MV-4-11 (cell line): ENCODE data around the gene CHADL.
A peak's percentile ranks its signal among the peaks of the same experiment; 100 is the strongest.

ENCODE experiments used
- DNase-seq: peaks from one replicate; lab custom pipeline; 2025; lab: John Stamatoyannopoulos, UW

Gene CHADL

GRCh38 chr22:41229730-41230400 is 10.9 kb downstream of the CHADL start:
- DNase-seq: no peak

GRCh38 chr22:41229215-41229614 is 11.5 kb downstream of the CHADL start:
- no peak for DNase-seq

- peak; percentile 18 for DNase-seq
Measured at GRCh38 chr22:41226723-41227655, 13.7 kb downstream of the CHADL start.

- DNase-seq: no peak
Measured at GRCh38 chr22:41223535-41223934, 17.2 kb downstream of the CHADL start.

- no peak for DNase-seq
Measured at GRCh38 chr22:41222846-41223507, 17.8 kb downstream of the CHADL start.

GRCh38 chr22:41217553-41218157 is 23.1 kb downstream of the CHADL start:
- DNase-seq: peak; percentile 100

GRCh38 chr22:41216984-41217383 is 23.7 kb downstream of the CHADL start:
- no peak for DNase-seq

GRCh38 chr22:41215926-41216325 is 24.8 kb downstream of the CHADL start:
- no peak for DNase-seq

GRCh38 chr22:41215409-41215808 is 25.3 kb downstream of the CHADL start:
- DNase-seq: no peak

GRCh38 chr22:41206719-41207118 is 34.0 kb downstream of the CHADL start:
- DNase-seq: no peak

GRCh38 chr22:41204992-41205900 is 35.5 kb downstream of the CHADL start, which contains the start of gene L3MBTL2:
Gene L3MBTL2, plus strand, starts transcription at chr22:41205312. Its CDS starts 51 bp downstream, at chr22:41205363.
- DNase-seq: peak; percentile 96

- peak; percentile 15 for DNase-seq
Measured at GRCh38 chr22:41204066-41204465, 36.7 kb downstream of the CHADL start.

GRCh38 chr22:41203118-41203517 is 37.6 kb downstream of the CHADL start:
- DNase-seq: no peak

- DNase-seq: peak; percentile 42
Measured at GRCh38 chr22:41201141-41201540, 39.6 kb downstream of the CHADL start.

- no peak for DNase-seq
Measured at GRCh38 chr22:41198027-41198580, 42.6 kb downstream of the CHADL start.

GRCh38 chr22:41197038-41197972 is 43.4 kb downstream of the CHADL start:
- DNase-seq: peak; percentile 47

- DNase-seq: no peak
Measured at GRCh38 chr22:41193829-41194228, 46.9 kb downstream of the CHADL start.

GRCh38 chr22:41191467-41191866 is 49.3 kb downstream of the CHADL start:
- DNase-seq: no peak

- DNase-seq: no peak
Measured at GRCh38 chr22:41184679-41185078, 56.1 kb downstream of the CHADL start.
